ENCODE data around the gene MSANTD7.

- TF ChIP-seq, protein P1, sequence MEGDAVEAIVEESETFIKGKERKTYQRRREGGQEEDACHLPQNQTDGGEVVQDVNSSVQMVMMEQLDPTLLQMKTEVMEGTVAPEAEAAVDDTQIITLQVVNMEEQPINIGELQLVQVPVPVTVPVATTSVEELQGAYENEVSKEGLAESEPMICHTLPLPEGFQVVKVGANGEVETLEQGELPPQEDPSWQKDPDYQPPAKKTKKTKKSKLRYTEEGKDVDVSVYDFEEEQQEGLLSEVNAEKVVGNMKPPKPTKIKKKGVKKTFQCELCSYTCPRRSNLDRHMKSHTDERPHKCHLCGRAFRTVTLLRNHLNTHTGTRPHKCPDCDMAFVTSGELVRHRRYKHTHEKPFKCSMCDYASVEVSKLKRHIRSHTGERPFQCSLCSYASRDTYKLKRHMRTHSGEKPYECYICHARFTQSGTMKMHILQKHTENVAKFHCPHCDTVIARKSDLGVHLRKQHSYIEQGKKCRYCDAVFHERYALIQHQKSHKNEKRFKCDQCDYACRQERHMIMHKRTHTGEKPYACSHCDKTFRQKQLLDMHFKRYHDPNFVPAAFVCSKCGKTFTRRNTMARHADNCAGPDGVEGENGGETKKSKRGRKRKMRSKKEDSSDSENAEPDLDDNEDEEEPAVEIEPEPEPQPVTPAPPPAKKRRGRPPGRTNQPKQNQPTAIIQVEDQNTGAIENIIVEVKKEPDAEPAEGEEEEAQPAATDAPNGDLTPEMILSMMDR (IDR thresholded peaks at IDR 0.05; ENCODE audit: insufficient read depth, low read length) = no peak
- no peak for TF ChIP-seq POLR2AphosphoS5 (IDR thresholded peaks at IDR 0.05; ENCODE audit: low read depth)
These were observed 17.3 kb downstream of the MSANTD7 start for GRCh38 chr10:14855453-14855852.
